ENCODE data around the gene ERBB2.

The ERBB2 gene

GRCh38 chr17:39772415-39772814, 72.6 kb downstream of the ERBB2 start:
- in situ Hi-C loops (cut with MboI; ENCODE audit: low sequenced_read_pairs, unreplicated experiment): no loop called here
- TF ChIP-seq CTCF (IDR thresholded peaks at IDR 0.05; ENCODE audit: borderline replicate concordance, control extremely low read depth, extremely low read depth, insufficient read depth, missing control alignments): no peak
- no peak for DNase-seq (ENCODE audit: low spot score)

- TF ChIP-seq CTCF (IDR thresholded peaks at IDR 0.05; ENCODE audit: borderline replicate concordance, control extremely low read depth, extremely low read depth, insufficient read depth, missing control alignments): no peak
- no peak for DNase-seq (ENCODE audit: low spot score)
- in situ Hi-C loops (cut with MboI; ENCODE audit: low sequenced_read_pairs, unreplicated experiment): no loop called here
Measured at GRCh38 chr17:39772987-39773934, 73.4 kb downstream of the ERBB2 start.

GRCh38 chr17:39774047-39774446, 74.2 kb downstream of the ERBB2 start:
- DNase-seq (ENCODE audit: low spot score): no peak
- no peak for TF ChIP-seq CTCF (IDR thresholded peaks at IDR 0.05; ENCODE audit: borderline replicate concordance, control extremely low read depth, extremely low read depth, insufficient read depth, missing control alignments)
- in situ Hi-C loops (cut with MboI; ENCODE audit: low sequenced_read_pairs, unreplicated experiment): no loop called here

GRCh38 chr17:39775031-39775430, 75.2 kb downstream of the ERBB2 start:
- no peak for TF ChIP-seq CTCF (IDR thresholded peaks at IDR 0.05; ENCODE audit: borderline replicate concordance, control extremely low read depth, extremely low read depth, insufficient read depth, missing control alignments)
- in situ Hi-C loops (cut with MboI; ENCODE audit: low sequenced_read_pairs, unreplicated experiment): loop anchor here (5.0 kb wide), 1 partner anchor 87 kb away; the partner anchor contains the start of gene IKZF3
- DNase-seq (ENCODE audit: low spot score): no peak

- in situ Hi-C loops (cut with MboI; ENCODE audit: low sequenced_read_pairs, unreplicated experiment): loop anchor here (5.0 kb wide), 1 partner anchor 86 kb away; the partner anchor contains the start of gene IKZF3
- no peak for TF ChIP-seq CTCF (IDR thresholded peaks at IDR 0.05; ENCODE audit: borderline replicate concordance, control extremely low read depth, extremely low read depth, insufficient read depth, missing control alignments)
- no peak for DNase-seq (ENCODE audit: low spot score)
Measured at GRCh38 chr17:39776252-39776651, 76.4 kb downstream of the ERBB2 start.

GRCh38 chr17:39777534-39778365, 77.9 kb downstream of the ERBB2 start:
- no peak for TF ChIP-seq CTCF (IDR thresholded peaks at IDR 0.05; ENCODE audit: borderline replicate concordance, control extremely low read depth, extremely low read depth, insufficient read depth, missing control alignments)
- in situ Hi-C loops (cut with MboI; ENCODE audit: low sequenced_read_pairs, unreplicated experiment): loop anchor here (5.0 kb wide), 1 partner anchor 85 kb away; the partner anchor contains the start of gene IKZF3
- peak; percentile 48 for DNase-seq (ENCODE audit: low spot score)
